Bone marrow (tissue), 2 donors: ENCODE results near the gene MFSD6L.

Experiments
- DNase-seq, 2 donors: peaks; one replicate each; lab custom pipeline; 2025; lab: John Stamatoyannopoulos, UW

The MFSD6L gene

GRCh38 chr17:8791910-8792270, 7.3 kb downstream of the MFSD6L start:
- DNase-seq, result no peak

- no peak for DNase-seq
Measured at GRCh38 chr17:8791248-8791909, 7.8 kb downstream of the MFSD6L start.

GRCh38 chr17:8789743-8790142, 9.4 kb downstream of the MFSD6L start:
- DNase-seq, result no peak

GRCh38 chr17:8788998-8789397, 10.2 kb downstream of the MFSD6L start:
- DNase-seq, result no peak

GRCh38 chr17:8785547-8786413, 13.4 kb downstream of the MFSD6L start:
- peak; percentile 22 to 52 for DNase-seq

- no peak for DNase-seq
Measured at GRCh38 chr17:8782176-8782575, 17.0 kb downstream of the MFSD6L start.

GRCh38 chr17:8781776-8782175, 17.4 kb downstream of the MFSD6L start:
- DNase-seq, result no peak

- no peak for DNase-seq
Measured at GRCh38 chr17:8776881-8777280, 22.3 kb downstream of the MFSD6L start.

GRCh38 chr17:8776248-8776647, 22.9 kb downstream of the MFSD6L start:
- no peak for DNase-seq

GRCh38 chr17:8766731-8767130, 32.4 kb downstream of the MFSD6L start:
- no peak for DNase-seq

- no peak for DNase-seq
Measured at GRCh38 chr17:8762012-8762411, 37.2 kb downstream of the MFSD6L start.

- no peak for DNase-seq
Measured at GRCh38 chr17:8758137-8758596, 41.0 kb downstream of the MFSD6L start, which contains the start of gene SPDYE4. TSS of gene SPDYE4 (minus strand) at chr17:8758546. CDS start at chr17:8758382, 164 bp downstream.

GRCh38 chr17:8757189-8757588, 42.0 kb downstream of the MFSD6L start:
- no peak for DNase-seq

GRCh38 chr17:8755590-8756255, 43.4 kb downstream of the MFSD6L start:
- DNase-seq, result no peak

- no peak for DNase-seq
Measured at GRCh38 chr17:8754890-8755289, 44.3 kb downstream of the MFSD6L start.

GRCh38 chr17:8753976-8754440, 45.2 kb downstream of the MFSD6L start:
- DNase-seq, result no peak

GRCh38 chr17:8753136-8753975, 45.8 kb downstream of the MFSD6L start:
- no peak for DNase-seq

GRCh38 chr17:8749616-8750015, 49.5 kb downstream of the MFSD6L start:
- DNase-seq, result no peak

GRCh38 chr17:8747742-8748141, 51.4 kb downstream of the MFSD6L start:
- no peak for DNase-seq
